GM12874 (cell line): ENCODE data around the gene HBZ.

Experiments used
- CTCF ChIP-seq: IDR thresholded peaks from 2 replicates; pipeline ENCODE4 v1.5.1; 2011; ENCODE audit warnings: low read depth, mild to moderate bottlenecking, control low read depth, low read length, moderate library complexity; ENCODE audit not compliant: insufficient read depth

Gene HBZ

GRCh38 chr16:155031-155398, 2.6 kb downstream of the HBZ start:
- no peak for TF ChIP-seq CTCF

- no peak for TF ChIP-seq CTCF
Measured at GRCh38 chr16:159136-159849, 6.8 kb downstream of the HBZ start.

GRCh38 chr16:160691-161190, 8.3 kb downstream of the HBZ start:
- no peak for TF ChIP-seq CTCF

GRCh38 chr16:162271-162991, 10.0 kb downstream of the HBZ start:
- no peak for TF ChIP-seq CTCF

GRCh38 chr16:164827-165538, 12.5 kb downstream of the HBZ start:
- TF ChIP-seq CTCF = no peak

- TF ChIP-seq CTCF = no peak
Measured at GRCh38 chr16:165539-166374, 13.3 kb downstream of the HBZ start, which contains the start of gene HBM. Gene HBM, plus strand, starts transcription at chr16:165978. Its CDS starts 20 bp downstream, at chr16:165998.
